Inflammatory macrophage treated with lipopolysaccharide for 1 hour (primary cell): ENCODE measurements around the gene CNTROB.
"Not testable (repeated sequence)": the region's sequence is repeated elsewhere in the genome, so short reads cannot be mapped to it uniquely, and the experiment has no call there.

Experiments
- DNase-seq, 2 donors: peaks; one replicate each; pipeline ENCODE4 v3.0.0-alpha.2; 2020 to 2022

Gene CNTROB

GRCh38 chr17:7943291-7943690 is 11.3 kb downstream of the CNTROB start:
- DNase-seq, result no peak

- no peak for DNase-seq
Observed at GRCh38 chr17:7944326-7944725, 12.3 kb downstream of the CNTROB start.

- no peak for DNase-seq
Observed at GRCh38 chr17:7945651-7946050, 13.6 kb downstream of the CNTROB start.

- no peak for DNase-seq
Observed at GRCh38 chr17:7946441-7946840, 14.4 kb downstream of the CNTROB start.

- DNase-seq, result no peak
Observed at GRCh38 chr17:7947651-7948050, 15.6 kb downstream of the CNTROB start.

- no peak for DNase-seq
Observed at GRCh38 chr17:7950578-7950977, 18.6 kb downstream of the CNTROB start.

GRCh38 chr17:7951143-7951792 is 19.3 kb downstream of the CNTROB start:
- DNase-seq, result no peak

- not testable (repeated sequence) for DNase-seq
Observed at GRCh38 chr17:7953266-7953665, 21.3 kb downstream of the CNTROB start.

- no peak for DNase-seq
Observed at GRCh38 chr17:7955414-7956227, 23.6 kb downstream of the CNTROB start.

- no peak for DNase-seq
Observed at GRCh38 chr17:7956228-7956965, 24.4 kb downstream of the CNTROB start.

- DNase-seq, result peak; percentile 72 to 77
Observed at GRCh38 chr17:7959503-7960253, 27.7 kb downstream of the CNTROB start.

GRCh38 chr17:7961421-7961820 is 29.4 kb downstream of the CNTROB start:
- DNase-seq, result no peak

- no peak for DNase-seq
Observed at GRCh38 chr17:7967751-7968150, 35.7 kb downstream of the CNTROB start.

GRCh38 chr17:7969433-7969832 is 37.4 kb downstream of the CNTROB start:
- peak; percentile 88 to 93 for DNase-seq

GRCh38 chr17:7971651-7972050 is 39.6 kb downstream of the CNTROB start:
- no peak for DNase-seq

GRCh38 chr17:7972131-7972785 is 40.3 kb downstream of the CNTROB start:
- DNase-seq, result no peak

- DNase-seq, result no peak
Observed at GRCh38 chr17:7974638-7975131, 42.7 kb downstream of the CNTROB start.

- DNase-seq, result no peak
Observed at GRCh38 chr17:7977039-7977438, 45.0 kb downstream of the CNTROB start.

GRCh38 chr17:7977805-7978204 is 45.8 kb downstream of the CNTROB start:
- no peak for DNase-seq

GRCh38 chr17:7982173-7982572 is 50.2 kb downstream of the CNTROB start:
- peak; percentile 76 to 79 for DNase-seq

- peak in 1 of 2 donors; percentile 12 for DNase-seq
Observed at GRCh38 chr17:7982666-7983065, 50.7 kb downstream of the CNTROB start.

GRCh38 chr17:7984904-7985303 is 52.9 kb downstream of the CNTROB start:
- DNase-seq, result no peak
